GM12892 (cell line): Measurements from ENCODE around the gene SOX13.

Experiments used
- POLR2A ChIP-seq: IDR thresholded peaks from 2 replicates; pipeline ENCODE4 v1.6.1; 2011; ENCODE audit warnings: low read depth, low read length, control low read depth
- POLR2AphosphoS5 ChIP-seq: IDR thresholded peaks from 2 replicates; pipeline ENCODE4 v1.6.1; 2011; ENCODE audit warnings: low read depth, low read length, control low read depth

DNA sequence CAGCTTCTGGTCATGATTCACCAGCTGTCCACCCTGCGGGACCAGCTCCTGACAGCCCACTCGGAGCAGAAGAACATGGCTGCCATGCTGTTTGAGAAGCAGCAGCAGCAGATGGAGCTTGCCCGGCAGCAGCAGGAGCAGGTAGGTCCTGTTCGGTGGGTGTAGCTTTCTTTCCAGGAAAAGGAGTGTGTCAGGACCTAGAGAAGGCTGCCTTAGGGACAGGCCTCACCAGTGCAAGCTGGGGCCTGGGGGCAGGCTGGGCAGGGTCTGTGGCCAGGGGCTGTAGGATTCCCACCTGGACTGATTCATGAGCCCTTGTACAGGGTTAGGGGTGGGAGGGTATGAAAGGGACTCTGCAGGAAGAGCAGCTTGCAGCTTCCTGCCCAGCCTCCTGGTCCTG, 43.6 kb downstream of the SOX13 start:
- TF ChIP-seq POLR2AphosphoS5 (no peak), POLR2A (no peak)
